Lung (tissue), 12 donors: ENCODE measurements around the gene LILRA5. TPM values are rescaled to one million over a fixed set of nuclear protein-coding genes. Genes with fewer than 3 reads are reported as not detected.

ENCODE experiments used
- ATAC-seq: fragments of 200-7000 bp; cut with Tn5 transposase; one replicate; pipeline ENCODE4 v1.9.1; 2020; ENCODE audit warnings: moderate number of reproducible peaks; ENCODE audit not compliant: insufficient read depth, low FRiP score
- DNase-seq, 3 donors: peaks; one replicate each; pipeline ENCODE4 v3.0.0-alpha.2; 2013 to 2017
- H3K27ac ChIP-seq, 2 donors: one replicate each; pipeline ENCODE4 v1.5.1; 2013; ENCODE audit warnings: mild to moderate bottlenecking in 2 of 2, moderate library complexity in 2 of 2, control low read depth in 1 of 2, inconsistent platforms in 1 of 2, low read depth in 1 of 2, low read length in 1 of 2
- H3K27me3 ChIP-seq, 3 donors: one replicate each; pipeline ENCODE4 v1.5.1; 2013; ENCODE audit warnings: low read length in 2 of 3; ENCODE audit not compliant: control insufficient read depth in 3 of 3, insufficient read depth in 3 of 3
- H3K36me3 ChIP-seq, 4 donors: one replicate each; pipeline ENCODE4 v1.5.1; 2013; ENCODE audit warnings: low read length in 4 of 4, mild to moderate bottlenecking in 1 of 4, moderate library complexity in 1 of 4; ENCODE audit not compliant: control insufficient read depth in 4 of 4, insufficient read depth in 4 of 4
- H3K4me1 ChIP-seq, 5 donors: one replicate each; pipeline ENCODE4 v1.5.1; 2013; ENCODE audit warnings: low read length in 5 of 5, mild to moderate bottlenecking in 2 of 5, moderate library complexity in 1 of 5; ENCODE audit not compliant: control insufficient read depth in 5 of 5, insufficient read depth in 5 of 5
- H3K4me3 ChIP-seq: one replicate; pipeline ENCODE4 v1.5.1; 2013; ENCODE audit warnings: mild to moderate bottlenecking, control low read depth, moderate library complexity
- H3K9ac ChIP-seq, 2 donors: one replicate each; pipeline ENCODE4 v1.5.1; 2013; ENCODE audit warnings: low read length in 2 of 2, control low read depth in 1 of 2; ENCODE audit not compliant: insufficient read depth in 1 of 2
- H3K9me3 ChIP-seq, 4 donors: one replicate each; pipeline ENCODE4 v1.5.1; 2013; ENCODE audit warnings: low read length in 3 of 4, mild to moderate bottlenecking in 1 of 4, moderate library complexity in 1 of 4; ENCODE audit not compliant: control insufficient read depth in 4 of 4, insufficient read depth in 3 of 4
- CTCF ChIP-seq: IDR thresholded peaks from 2 replicates; pipeline ENCODE4 v1.5.1; 2012; ENCODE audit warnings: mild to moderate bottlenecking; ENCODE audit errors: control extremely low read depth, extremely low read depth
- WGBS, 2 donors: extraction: QIAGEN DNeasy Blood & Tissue Kit; methylation state at CpG; one replicate each; pipeline ENCODE4 v1.1.7; 2013; 5-methylcytosine and 5-hydroxymethylcytosine counted together
- polyA plus RNA-seq, 2 donors: library from polyadenylated mRNA; stranded (reverse); fragments of 200-250 nt; gene quantifications; one replicate each; pipeline ENCODE4 v1.2.1, GENCODE V29; 2013
- total RNA-seq, 2 donors: library from RNA; depleted of rRNA in 1 of 2; stranded (reverse); fragments of >200 nt in 1 of 2; gene quantifications; one replicate each; pipeline ENCODE4 v1.2.1, GENCODE V29; 2014 to 2021
- donor health status: control.
- donor health status: control.
- donor health status: Bipolar disorder and iron deficiency.
- donor health status: healthy.
- donor health status: DM: yes; HTN: yes; CAD: no.

The LILRA5 gene
- total and polyA plus RNA-seq, 4 donors, result 5.9 to 262 (median 26.2) TPM

GRCh38 chr19:54268936-54269335, 44.0 kb downstream of the LILRA5 start:
- Histone ChIP-seq H3K9me3 (no peaks in the 10 kb centered on the region), H3K36me3 (no peaks in the 10 kb centered on the region), H3K4me3 (no peak overlapping the region), H3K27me3 (peaks cover 0 to 9% (median 0%) of the 10 kb centered on the region in 3 donors), H3K4me1 (no peaks in the 10 kb centered on the region), H3K27ac (no peak overlapping the region), H3K9ac (no peak overlapping the region)
- WGBS, 2 donors, result 25 to 50% methylated on average over 2 of the region's 2 CpGs
- ATAC-seq (no peak), DNase-seq (no peak)
- TF ChIP-seq CTCF, result no peak

GRCh38 chr19:54266133-54266532, 46.8 kb downstream of the LILRA5 start:
- Histone ChIP-seq H3K27ac (no peak overlapping the region), H3K27me3 (peaks cover 0 to 3% (median 0%) of the 10 kb centered on the region in 3 donors), H3K4me3 (no peak overlapping the region), H3K4me1 (no peaks in the 10 kb centered on the region), H3K9me3 (no peaks in the 10 kb centered on the region), H3K9ac (no peak overlapping the region), H3K36me3 (no peaks in the 10 kb centered on the region)
- 7 to 8% methylated on average over 6 of the region's 6 CpGs for WGBS, 2 donors
- ATAC-seq (no peak), DNase-seq (peak; percentile 66 to 86 (median 76))
- peak; percentile 61 for TF ChIP-seq CTCF

GRCh38 chr19:54262470-54262869, 50.5 kb downstream of the LILRA5 start:
- peaks cover 0 to 4% (median 0%) of the 10 kb centered on the region in 3 donors for H3K27me3 ChIP-seq
- no peaks in the 10 kb centered on the region for H3K4me1 ChIP-seq
- no peak for TF ChIP-seq CTCF
- no peak overlapping the region for H3K27ac ChIP-seq
- H3K4me3 ChIP-seq, result no peak overlapping the region
- ATAC-seq, result no peak
- no peaks in the 10 kb centered on the region for H3K9me3 ChIP-seq
- DNase-seq, result no peak
- WGBS, 2 donors, result 81 to 89% methylated on average over 2 of the region's 2 CpGs
- H3K9ac ChIP-seq, result no peak overlapping the region
- H3K36me3 ChIP-seq, result no peaks in the 10 kb centered on the region

GRCh38 chr19:54262066-54262465, 50.9 kb downstream of the LILRA5 start:
- Histone ChIP-seq H3K9ac (no peak overlapping the region), H3K4me3 (no peak overlapping the region), H3K36me3 (no peaks in the 10 kb centered on the region), H3K27me3 (peaks cover 0 to 4% (median 0%) of the 10 kb centered on the region in 3 donors), H3K9me3 (no peaks in the 10 kb centered on the region), H3K27ac (no peak overlapping the region), H3K4me1 (no peaks in the 10 kb centered on the region)
- DNase-seq, result no peak
- ATAC-seq, result no peak
- TF ChIP-seq CTCF, result no peak
- 78 to 84% methylated on average over 11 of the region's 11 CpGs for WGBS, 2 donors
